ENCODE measurements around the gene VANGL1.
"Not testable (repeated sequence)": the region's sequence is repeated elsewhere in the genome, so short reads cannot be mapped to it uniquely, and the experiment has no call there.

GRCh38 chr1:115633606-115634005, 8.2 kb upstream of the VANGL1 start:
- TF ChIP-seq, protein P1, sequence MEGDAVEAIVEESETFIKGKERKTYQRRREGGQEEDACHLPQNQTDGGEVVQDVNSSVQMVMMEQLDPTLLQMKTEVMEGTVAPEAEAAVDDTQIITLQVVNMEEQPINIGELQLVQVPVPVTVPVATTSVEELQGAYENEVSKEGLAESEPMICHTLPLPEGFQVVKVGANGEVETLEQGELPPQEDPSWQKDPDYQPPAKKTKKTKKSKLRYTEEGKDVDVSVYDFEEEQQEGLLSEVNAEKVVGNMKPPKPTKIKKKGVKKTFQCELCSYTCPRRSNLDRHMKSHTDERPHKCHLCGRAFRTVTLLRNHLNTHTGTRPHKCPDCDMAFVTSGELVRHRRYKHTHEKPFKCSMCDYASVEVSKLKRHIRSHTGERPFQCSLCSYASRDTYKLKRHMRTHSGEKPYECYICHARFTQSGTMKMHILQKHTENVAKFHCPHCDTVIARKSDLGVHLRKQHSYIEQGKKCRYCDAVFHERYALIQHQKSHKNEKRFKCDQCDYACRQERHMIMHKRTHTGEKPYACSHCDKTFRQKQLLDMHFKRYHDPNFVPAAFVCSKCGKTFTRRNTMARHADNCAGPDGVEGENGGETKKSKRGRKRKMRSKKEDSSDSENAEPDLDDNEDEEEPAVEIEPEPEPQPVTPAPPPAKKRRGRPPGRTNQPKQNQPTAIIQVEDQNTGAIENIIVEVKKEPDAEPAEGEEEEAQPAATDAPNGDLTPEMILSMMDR (IDR thresholded peaks at IDR 0.05; ENCODE audit: insufficient read depth, low read length): not testable (repeated sequence)
- TF ChIP-seq POLR2AphosphoS5 (IDR thresholded peaks at IDR 0.05; ENCODE audit: low read depth): not testable (repeated sequence)
- TF ChIP-seq, protein P2, sequence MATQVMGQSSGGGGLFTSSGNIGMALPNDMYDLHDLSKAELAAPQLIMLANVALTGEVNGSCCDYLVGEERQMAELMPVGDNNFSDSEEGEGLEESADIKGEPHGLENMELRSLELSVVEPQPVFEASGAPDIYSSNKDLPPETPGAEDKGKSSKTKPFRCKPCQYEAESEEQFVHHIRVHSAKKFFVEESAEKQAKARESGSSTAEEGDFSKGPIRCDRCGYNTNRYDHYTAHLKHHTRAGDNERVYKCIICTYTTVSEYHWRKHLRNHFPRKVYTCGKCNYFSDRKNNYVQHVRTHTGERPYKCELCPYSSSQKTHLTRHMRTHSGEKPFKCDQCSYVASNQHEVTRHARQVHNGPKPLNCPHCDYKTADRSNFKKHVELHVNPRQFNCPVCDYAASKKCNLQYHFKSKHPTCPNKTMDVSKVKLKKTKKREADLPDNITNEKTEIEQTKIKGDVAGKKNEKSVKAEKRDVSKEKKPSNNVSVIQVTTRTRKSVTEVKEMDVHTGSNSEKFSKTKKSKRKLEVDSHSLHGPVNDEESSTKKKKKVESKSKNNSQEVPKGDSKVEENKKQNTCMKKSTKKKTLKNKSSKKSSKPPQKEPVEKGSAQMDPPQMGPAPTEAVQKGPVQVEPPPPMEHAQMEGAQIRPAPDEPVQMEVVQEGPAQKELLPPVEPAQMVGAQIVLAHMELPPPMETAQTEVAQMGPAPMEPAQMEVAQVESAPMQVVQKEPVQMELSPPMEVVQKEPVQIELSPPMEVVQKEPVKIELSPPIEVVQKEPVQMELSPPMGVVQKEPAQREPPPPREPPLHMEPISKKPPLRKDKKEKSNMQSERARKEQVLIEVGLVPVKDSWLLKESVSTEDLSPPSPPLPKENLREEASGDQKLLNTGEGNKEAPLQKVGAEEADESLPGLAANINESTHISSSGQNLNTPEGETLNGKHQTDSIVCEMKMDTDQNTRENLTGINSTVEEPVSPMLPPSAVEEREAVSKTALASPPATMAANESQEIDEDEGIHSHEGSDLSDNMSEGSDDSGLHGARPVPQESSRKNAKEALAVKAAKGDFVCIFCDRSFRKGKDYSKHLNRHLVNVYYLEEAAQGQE (IDR thresholded peaks at IDR 0.05; ENCODE audit: insufficient replicate concordance, low read depth): not testable (repeated sequence)
